DND-41 (cell line): ENCODE data around the gene ADCY4.

Source experiments
- ATAC-seq: fragments of 200-7000 bp; cut with Tn5 transposase; 3 replicates; pipeline ENCODE4 v1.9.1; 2021; ENCODE audit warnings: low read depth; ENCODE audit not compliant: insufficient read depth
- DNase-seq: peaks from one replicate; pipeline ENCODE4 v3.0.0-alpha.2; 2020
- H2AFZ ChIP-seq: 2 replicates; pipeline ENCODE4 v1.6.0; 2012; ENCODE audit warnings: low read depth, low read length
- H3K27ac ChIP-seq: 2 replicates; pipeline ENCODE4 v1.5.1; 2012; ENCODE audit warnings: low read length, inconsistent platforms
- H3K27me3 ChIP-seq: fragments of 200-600 bp; sonication (generic); 2 replicates; pipeline ENCODE4 v1.6.0; 2012; ENCODE audit warnings: low read length, mild to moderate bottlenecking, inconsistent platforms; ENCODE audit not compliant: insufficient read depth, poor library complexity
- H3K36me3 ChIP-seq: 2 replicates; pipeline ENCODE4 v1.5.1; 2012; ENCODE audit warnings: low read length, inconsistent platforms; ENCODE audit not compliant: insufficient read depth
- H3K4me1 ChIP-seq: 2 replicates; pipeline ENCODE4 v1.5.1; 2012; ENCODE audit warnings: mild to moderate bottlenecking, low read length; ENCODE audit not compliant: insufficient read depth
- H3K4me2 ChIP-seq: 2 replicates; pipeline ENCODE4 v1.6.0; 2012; ENCODE audit warnings: mild to moderate bottlenecking, moderate library complexity, low read length, inconsistent platforms; ENCODE audit not compliant: insufficient read depth
- H3K4me3 ChIP-seq, 2 experiments: fragments of 200-600 bp in 1 of 2; shearing (Covaris generic) in 1 of 2; 2 replicates each; pipeline ENCODE4 v1.5.1; 2012 to 2016; ENCODE audit warnings: inconsistent platforms in 2 of 2, low read length in 2 of 2, mild to moderate bottlenecking in 2 of 2, low read depth in 1 of 2, moderate library complexity in 1 of 2
- H3K79me2 ChIP-seq: 2 replicates; pipeline ENCODE4 v1.6.0; 2012; ENCODE audit warnings: low read length, inconsistent platforms; ENCODE audit not compliant: insufficient read depth
- H3K9ac ChIP-seq: 2 replicates; pipeline ENCODE4 v1.6.0; 2012; ENCODE audit warnings: low read depth, mild to moderate bottlenecking, inconsistent platforms, low read length, moderate library complexity
- H3K9me3 ChIP-seq: 2 replicates; pipeline ENCODE4 v1.5.1; 2012; ENCODE audit warnings: low read length, moderate library complexity, mild to moderate bottlenecking, inconsistent platforms; ENCODE audit not compliant: insufficient read depth, severe bottlenecking
- H4K20me1 ChIP-seq: 2 replicates; pipeline ENCODE4 v1.6.0; 2012; ENCODE audit warnings: low read length; ENCODE audit not compliant: insufficient read depth
- EZH2 ChIP-seq: IDR thresholded peaks from 3 replicates; pipeline ENCODE4 v1.6.1; 2012; ENCODE audit warnings: borderline replicate concordance, low read depth, mild to moderate bottlenecking, moderate library complexity, low read length, inconsistent platforms; ENCODE audit not compliant: severe bottlenecking
- TF ChIP-seq, protein P1 (sequence below): IDR thresholded peaks from 2 replicates; pipeline ENCODE4 v1.5.1; 2012; ENCODE audit warnings: borderline replicate concordance, low read length, moderate library complexity, mild to moderate bottlenecking; ENCODE audit not compliant: poor library complexity, severe bottlenecking; ENCODE audit errors: extremely low read depth

ADCY4 gene

DNA sequence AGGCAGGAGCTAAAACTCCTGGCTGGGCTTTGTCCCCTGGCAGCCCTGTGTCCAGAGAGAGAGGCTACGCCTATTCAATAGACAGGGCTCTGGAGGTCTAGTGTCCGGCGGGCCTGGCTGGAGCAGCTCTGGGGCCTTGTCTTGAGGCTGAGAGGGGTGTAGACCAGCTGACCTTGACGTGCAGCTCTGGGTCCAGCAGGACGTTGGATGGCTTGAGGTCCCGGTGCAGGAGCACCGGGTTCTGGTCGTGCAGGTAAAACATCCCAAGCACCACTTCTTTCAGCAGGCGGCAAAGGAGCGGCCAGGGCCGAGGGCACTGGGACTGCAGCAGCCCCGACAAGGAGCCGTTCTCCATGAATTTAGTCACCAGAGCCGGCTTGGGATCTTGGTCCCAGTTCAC, 4.0 kb upstream of the ADCY4 start:
- H3K27ac ChIP-seq = no peak overlapping the region
- H3K27me3 ChIP-seq = peaks cover 21% of the 10 kb centered on the region
- no peak overlapping the region for H3K9ac ChIP-seq
- peaks cover 3% of the 10 kb centered on the region for H3K4me1 ChIP-seq
- no peak overlapping the region for H2AFZ ChIP-seq
- H3K79me2 ChIP-seq = no peaks in the 10 kb centered on the region
- H3K36me3 ChIP-seq = no peaks in the 10 kb centered on the region
- 0 out of 2 replicates have a peak, but pooled peaks cover 3% of the 10 kb centered on the region for H4K20me1 ChIP-seq
- no peak overlapping the region for H3K4me3 ChIP-seq
- TF ChIP-seq, protein P1, sequence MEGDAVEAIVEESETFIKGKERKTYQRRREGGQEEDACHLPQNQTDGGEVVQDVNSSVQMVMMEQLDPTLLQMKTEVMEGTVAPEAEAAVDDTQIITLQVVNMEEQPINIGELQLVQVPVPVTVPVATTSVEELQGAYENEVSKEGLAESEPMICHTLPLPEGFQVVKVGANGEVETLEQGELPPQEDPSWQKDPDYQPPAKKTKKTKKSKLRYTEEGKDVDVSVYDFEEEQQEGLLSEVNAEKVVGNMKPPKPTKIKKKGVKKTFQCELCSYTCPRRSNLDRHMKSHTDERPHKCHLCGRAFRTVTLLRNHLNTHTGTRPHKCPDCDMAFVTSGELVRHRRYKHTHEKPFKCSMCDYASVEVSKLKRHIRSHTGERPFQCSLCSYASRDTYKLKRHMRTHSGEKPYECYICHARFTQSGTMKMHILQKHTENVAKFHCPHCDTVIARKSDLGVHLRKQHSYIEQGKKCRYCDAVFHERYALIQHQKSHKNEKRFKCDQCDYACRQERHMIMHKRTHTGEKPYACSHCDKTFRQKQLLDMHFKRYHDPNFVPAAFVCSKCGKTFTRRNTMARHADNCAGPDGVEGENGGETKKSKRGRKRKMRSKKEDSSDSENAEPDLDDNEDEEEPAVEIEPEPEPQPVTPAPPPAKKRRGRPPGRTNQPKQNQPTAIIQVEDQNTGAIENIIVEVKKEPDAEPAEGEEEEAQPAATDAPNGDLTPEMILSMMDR = no peak
- TF ChIP-seq EZH2 = no peak
- ATAC-seq = no peak
- H3K9me3 ChIP-seq = no peaks in the 10 kb centered on the region
- H3K4me2 ChIP-seq = no peak overlapping the region
- DNase-seq = no peak

DNA sequence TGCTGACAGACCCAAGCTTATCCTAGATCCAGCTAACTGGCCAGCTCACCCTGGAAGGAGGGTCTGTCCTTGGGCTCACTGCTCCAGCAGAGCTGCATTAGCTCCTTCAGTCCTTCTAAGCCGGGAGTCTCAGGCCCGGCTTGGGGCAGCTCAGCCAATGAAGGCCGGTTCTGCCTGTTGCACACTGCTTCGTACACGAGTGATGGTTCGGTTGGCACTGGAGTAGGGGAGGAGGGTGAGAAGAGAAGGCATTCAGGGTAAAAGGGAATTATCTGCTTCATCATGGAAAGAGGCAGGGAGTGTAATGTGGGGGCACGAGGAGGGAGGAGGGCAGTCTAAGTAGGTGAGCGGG, 2.9 kb upstream of the ADCY4 start:
- no peak overlapping the region for H3K9ac ChIP-seq
- no peak for DNase-seq
- TF ChIP-seq, protein P1 = no peak
- TF ChIP-seq EZH2 = no peak
- no peak overlapping the region for H3K27ac ChIP-seq
- no peak for ATAC-seq
- H3K27me3 ChIP-seq = peaks cover 28% of the 10 kb centered on the region
- H3K4me2 ChIP-seq = no peak overlapping the region
- H3K4me3 ChIP-seq = no peak overlapping the region
- H4K20me1 ChIP-seq = peaks cover 6% of the 10 kb centered on the region
- no peaks in the 10 kb centered on the region for H3K79me2 ChIP-seq
- no peaks in the 10 kb centered on the region for H3K36me3 ChIP-seq
- no peaks in the 10 kb centered on the region for H3K9me3 ChIP-seq
- peaks cover 10% of the 10 kb centered on the region for H3K4me1 ChIP-seq
- H2AFZ ChIP-seq = no peak overlapping the region

DNA sequence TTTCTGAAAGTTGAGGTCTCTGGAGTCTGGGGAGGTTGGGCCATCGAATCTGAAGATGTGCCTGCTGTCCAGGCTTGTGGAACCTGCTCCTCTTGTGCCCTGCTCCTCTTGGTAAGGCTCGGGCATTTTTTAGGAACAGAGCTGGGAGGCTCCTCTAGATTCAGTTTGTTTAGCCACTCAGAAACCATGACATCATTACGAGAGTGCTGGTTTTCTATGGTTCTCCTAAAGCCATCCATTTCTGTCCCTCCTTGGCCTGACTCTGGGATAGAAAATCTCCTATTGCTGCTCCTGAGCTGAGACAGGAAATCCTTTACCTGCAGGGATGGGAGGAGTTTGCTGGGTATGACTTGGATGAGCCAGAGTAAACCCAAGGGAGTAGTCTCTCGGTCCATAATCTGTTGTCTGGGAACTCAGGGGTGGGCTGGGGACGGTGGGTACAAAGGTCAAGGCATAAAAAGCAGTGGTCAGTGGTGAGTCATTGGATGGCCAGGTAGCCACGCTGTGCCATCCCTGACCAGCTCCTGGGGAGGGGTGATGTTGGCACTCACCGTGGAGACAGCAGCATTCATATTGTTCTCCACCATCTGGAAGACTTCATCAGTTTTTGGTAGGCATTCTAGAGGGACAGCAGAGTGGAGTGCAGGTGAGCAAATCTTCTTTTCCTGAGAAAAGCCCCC, 2.4 kb upstream of the ADCY4 start:
- Histone ChIP-seq H3K4me2 (no peak overlapping the region), H3K9ac (no peak overlapping the region), H4K20me1 (peaks cover 11% of the 10 kb centered on the region), H3K4me1 (peaks cover 11% of the 10 kb centered on the region), H3K36me3 (no peaks in the 10 kb centered on the region), H3K9me3 (no peaks in the 10 kb centered on the region), H3K4me3 (no peak overlapping the region), H3K79me2 (no peaks in the 10 kb centered on the region), H2AFZ (no peak overlapping the region), H3K27ac (no peak overlapping the region), H3K27me3 (peaks cover 29% of the 10 kb centered on the region)
- ATAC-seq (no peak), DNase-seq (no peak)
- TF ChIP-seq EZH2 = no peak
- TF ChIP-seq, protein P1 = no peak
